Left renal cortex interstitium (tissue), 4 donors: ENCODE data around the gene ZNF507. TPM values are rescaled to one million over a fixed set of nuclear protein-coding genes. Genes with fewer than 3 reads are reported as not detected.

Experiments used
- DNase-seq, 4 donors: peaks; one replicate each; pipeline ENCODE4 v3.0.0-alpha.2; 2013; ENCODE audit warnings: low read depth in 4 of 4, low spot score in 2 of 4, missing footprints in 1 of 4
- polyA plus RNA-seq, 4 donors: library from polyadenylated mRNA; unstranded; fragments of 120-200 nt; gene quantifications; one replicate each; pipeline ENCODE4 v1.2.1, GENCODE V29; 2013; ENCODE audit not compliant: insufficient read length in 4 of 4

The ZNF507 gene
- polyA plus RNA-seq, result 10 to 100 TPM; 20.7 to 29.8 (median 26.1) TPM

- DNase-seq, result peak; percentile 45 to 72 (median 66)
These were observed at the start of gene ZNF507 for GRCh38 chr19:32345261-32346207. ZNF507 (plus strand) TSS chr19:32345610; CDS start chr19:32352831, 7,221 bp downstream.

- DNase-seq, result no peak
These were observed 48.7 kb upstream of the ZNF507 start for GRCh38 chr19:32296694-32297093.

- DNase-seq, result no peak
These were observed 42.6 kb upstream of the ZNF507 start for GRCh38 chr19:32302778-32303177.

GRCh38 chr19:32303193-32303592 is 42.2 kb upstream of the ZNF507 start:
- DNase-seq, result no peak

- DNase-seq, result no peak
These were observed 37.8 kb upstream of the ZNF507 start for GRCh38 chr19:32307591-32307990.

GRCh38 chr19:32308431-32309077 is 36.9 kb upstream of the ZNF507 start:
- DNase-seq, result no peak

- DNase-seq, result no peak
These were observed 35.6 kb upstream of the ZNF507 start for GRCh38 chr19:32309711-32310390.

GRCh38 chr19:32311371-32311770 is 34.0 kb upstream of the ZNF507 start:
- no peak for DNase-seq

- DNase-seq, result no peak
These were observed 31.7 kb upstream of the ZNF507 start for GRCh38 chr19:32313569-32314265.

GRCh38 chr19:32316034-32316433 is 29.4 kb upstream of the ZNF507 start:
- no peak for DNase-seq

- DNase-seq, result no peak
These were observed 28.3 kb upstream of the ZNF507 start for GRCh38 chr19:32317086-32317485.

- DNase-seq, result no peak
These were observed 26.4 kb upstream of the ZNF507 start for GRCh38 chr19:32318884-32319520.

GRCh38 chr19:32322541-32322940 is 22.9 kb upstream of the ZNF507 start:
- DNase-seq, result no peak

GRCh38 chr19:32324631-32325285 is 20.7 kb upstream of the ZNF507 start:
- no peak for DNase-seq

- no peak for DNase-seq
These were observed 15.1 kb upstream of the ZNF507 start for GRCh38 chr19:32330213-32330857.

GRCh38 chr19:32333227-32333626 is 12.2 kb upstream of the ZNF507 start:
- DNase-seq, result no peak

- DNase-seq, result no peak
These were observed 8.9 kb upstream of the ZNF507 start for GRCh38 chr19:32336259-32337083.
